GM15510 (cell line): ENCODE data around the gene GNAQ.

Experiments
- POLR2A ChIP-seq: IDR thresholded peaks from 3 replicates; pipeline ENCODE4 v1.6.1; 2011; ENCODE audit warnings: borderline replicate concordance; ENCODE audit not compliant: insufficient read length; ENCODE audit errors: extremely low read depth

GNAQ gene

DNA sequence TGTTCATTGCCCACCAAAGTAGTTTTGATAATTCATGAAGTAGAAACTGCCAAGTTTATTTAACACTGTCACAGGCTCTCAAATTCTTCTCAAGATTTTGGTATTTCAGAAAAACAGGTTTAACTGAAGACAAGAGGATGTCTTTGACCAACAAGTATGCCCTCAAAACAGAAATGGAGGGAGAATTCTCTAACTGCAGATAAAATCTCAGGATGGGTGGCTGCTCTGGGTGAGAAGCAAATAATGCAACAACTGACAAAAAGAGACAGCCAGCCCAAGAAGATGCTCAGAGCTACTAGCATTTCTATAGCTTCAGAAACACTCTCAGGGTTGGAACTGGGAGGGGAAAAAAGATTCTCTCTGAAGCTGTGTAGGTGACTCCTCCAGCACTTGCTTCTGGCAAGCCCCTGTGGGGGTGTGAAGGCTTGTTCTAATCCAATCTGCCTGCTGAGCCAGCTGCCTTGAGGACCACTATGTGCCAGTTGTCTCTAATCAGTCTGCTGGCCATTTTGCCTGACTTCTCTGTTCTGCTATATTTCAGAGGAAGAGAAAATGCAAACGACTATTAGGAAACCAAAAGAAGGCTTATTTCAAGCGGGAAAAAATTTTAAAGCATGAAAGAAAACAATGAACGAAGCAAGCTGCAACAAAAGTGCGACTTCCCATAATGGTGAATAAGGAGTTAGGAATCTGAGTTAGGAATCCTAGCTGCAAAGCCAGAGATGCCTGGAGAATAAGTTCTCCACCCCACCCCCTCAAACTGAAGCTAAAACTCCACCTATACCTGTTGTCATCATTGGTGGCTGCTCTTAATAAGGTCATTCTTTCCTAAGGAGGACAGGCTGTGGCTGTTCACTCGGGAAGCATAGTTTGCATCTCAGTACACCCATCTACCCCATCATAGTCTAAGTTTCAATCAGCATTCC, 147.5 kb downstream of the GNAQ start:
- no peak for TF ChIP-seq POLR2A

DNA sequence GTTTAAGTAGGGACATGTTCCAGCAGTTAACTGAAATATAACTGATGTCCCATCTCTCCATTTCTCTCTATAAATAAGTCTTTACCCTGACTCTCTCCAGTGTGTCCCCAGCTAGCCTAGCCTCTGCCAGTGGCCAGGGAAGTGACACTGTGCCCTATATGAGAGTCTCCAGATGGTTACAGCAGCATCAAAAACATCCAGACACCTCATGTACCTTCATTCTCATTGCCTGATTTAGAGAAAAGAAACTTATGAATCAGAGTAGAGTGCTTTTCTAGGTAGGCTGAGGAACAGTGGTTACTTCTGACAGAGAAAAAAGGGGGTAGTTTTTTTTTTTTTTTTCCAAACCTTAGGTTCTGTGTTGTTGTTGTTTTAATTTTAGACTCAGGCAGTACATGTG, 148.5 kb downstream of the GNAQ start:
- no peak for TF ChIP-seq POLR2A

DNA sequence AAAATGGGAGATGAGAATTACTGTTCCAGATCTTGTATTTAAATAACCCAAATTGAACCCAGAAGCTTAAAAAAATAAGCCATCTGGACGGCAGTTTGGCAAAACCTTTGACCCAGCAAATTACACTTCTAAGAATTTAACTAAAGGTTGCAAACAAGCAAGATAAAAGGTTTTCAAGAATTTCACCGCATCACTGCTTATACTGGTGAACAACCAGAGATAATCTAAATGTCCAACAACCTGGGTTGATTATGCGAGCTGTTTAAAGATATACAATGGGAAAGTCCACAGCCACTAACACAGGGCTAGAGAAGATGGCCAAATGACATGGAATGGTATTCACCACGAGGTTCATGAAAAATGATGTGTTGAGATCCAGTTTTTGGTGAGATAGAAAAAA, 149.3 kb downstream of the GNAQ start:
- TF ChIP-seq POLR2A, result no peak

DNA sequence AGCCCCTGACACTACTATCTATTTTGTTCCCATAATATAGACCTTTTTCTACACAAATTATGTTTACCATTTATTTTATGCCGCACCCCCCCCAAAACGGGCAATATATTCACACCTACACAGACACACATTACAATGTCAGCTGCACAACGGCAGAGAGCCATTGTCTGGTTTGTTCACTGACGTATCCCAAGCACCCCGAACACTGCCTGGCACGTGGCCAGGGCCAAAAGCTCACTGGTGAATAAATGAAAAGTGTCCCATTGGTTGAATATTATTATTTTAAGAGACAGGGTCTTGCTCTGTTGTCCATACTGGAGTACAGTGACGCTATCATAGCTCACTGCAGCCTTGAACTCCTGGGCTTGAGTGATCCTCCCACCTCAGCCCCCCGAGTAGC, 150.5 kb downstream of the GNAQ start:
- no peak for TF ChIP-seq POLR2A

DNA sequence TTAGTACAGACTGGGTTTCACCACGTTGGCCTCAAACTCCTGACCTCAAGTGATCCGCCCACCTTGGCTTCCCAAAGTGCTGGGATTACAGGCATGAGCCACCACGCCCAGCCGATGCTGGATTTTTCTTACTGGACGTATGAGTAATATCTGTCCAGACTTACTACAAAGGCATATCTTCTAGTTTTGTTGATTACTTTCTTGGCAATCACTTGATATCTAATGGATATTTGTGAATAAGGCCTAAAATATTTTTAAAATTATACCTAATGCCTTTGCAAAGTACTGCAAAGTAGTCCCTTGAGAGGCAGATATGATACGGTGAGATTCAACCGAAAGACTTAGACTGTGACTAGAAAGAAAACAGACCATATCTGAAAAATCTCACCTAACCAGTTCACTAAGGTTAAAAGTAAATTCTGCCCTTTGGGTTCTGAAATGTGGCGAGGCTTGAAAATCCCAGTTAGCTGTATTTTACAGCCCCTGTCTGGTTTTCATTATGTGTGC, 152.1 kb downstream of the GNAQ start:
- TF ChIP-seq POLR2A, result no peak

DNA sequence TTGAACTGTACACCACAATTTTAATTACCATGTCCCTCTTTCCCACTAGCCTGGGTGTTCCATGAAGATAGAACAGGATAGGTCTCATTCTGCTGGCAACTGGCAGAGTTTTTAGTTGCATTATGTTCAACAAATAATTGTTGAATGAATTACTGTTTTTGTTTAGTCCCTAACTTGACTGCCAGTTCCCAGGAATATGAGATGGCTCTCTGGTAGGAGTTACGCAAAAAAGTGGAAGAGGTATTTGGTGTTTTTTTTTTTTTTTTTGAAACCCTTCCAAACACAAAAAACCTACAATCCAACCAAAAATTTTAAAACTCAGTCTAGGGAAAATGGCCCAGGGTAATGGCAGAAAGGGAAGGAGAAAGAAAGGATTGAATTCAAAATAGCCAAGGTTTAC, 153.6 kb downstream of the GNAQ start:
- TF ChIP-seq POLR2A, result no peak

DNA sequence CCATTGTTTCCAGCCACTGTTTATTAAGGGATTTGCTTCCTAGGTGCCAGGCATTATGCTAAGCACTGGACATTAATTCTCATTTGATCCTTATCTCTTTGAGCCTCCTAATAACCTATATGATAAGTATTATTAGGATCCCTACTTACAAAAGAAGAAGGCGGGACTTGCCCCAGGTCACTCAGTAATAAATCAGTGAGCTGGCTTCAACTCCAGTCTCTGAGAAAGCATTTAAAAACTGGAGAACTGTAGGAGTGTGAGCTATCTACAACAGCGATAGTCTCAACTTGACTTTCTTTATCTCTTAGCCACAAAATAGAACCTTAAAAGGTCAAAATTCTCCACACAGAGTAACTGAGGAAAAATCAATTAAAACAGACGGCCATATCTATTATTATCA, 155.0 kb downstream of the GNAQ start:
- TF ChIP-seq POLR2A, result no peak

DNA sequence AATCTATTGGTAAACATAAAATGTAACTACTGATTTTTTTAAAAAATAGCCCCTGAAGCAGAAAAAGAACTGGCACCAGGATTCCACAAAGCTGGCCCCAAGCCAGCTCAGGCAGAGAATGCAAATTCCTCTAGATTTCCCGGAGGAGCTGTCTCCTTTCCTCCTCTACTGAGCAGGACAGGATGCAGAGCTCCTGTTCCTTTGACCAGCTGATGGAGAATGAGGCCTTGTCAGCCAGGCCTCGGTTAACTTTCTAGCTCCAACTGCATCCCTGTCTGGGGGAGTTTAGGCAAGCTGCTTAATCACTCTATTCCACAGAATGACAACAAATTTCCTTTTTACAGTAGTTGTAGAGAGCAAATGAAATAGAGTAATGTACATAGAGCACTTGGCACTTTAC, 155.5 kb downstream of the GNAQ start:
- TF ChIP-seq POLR2A, result no peak

DNA sequence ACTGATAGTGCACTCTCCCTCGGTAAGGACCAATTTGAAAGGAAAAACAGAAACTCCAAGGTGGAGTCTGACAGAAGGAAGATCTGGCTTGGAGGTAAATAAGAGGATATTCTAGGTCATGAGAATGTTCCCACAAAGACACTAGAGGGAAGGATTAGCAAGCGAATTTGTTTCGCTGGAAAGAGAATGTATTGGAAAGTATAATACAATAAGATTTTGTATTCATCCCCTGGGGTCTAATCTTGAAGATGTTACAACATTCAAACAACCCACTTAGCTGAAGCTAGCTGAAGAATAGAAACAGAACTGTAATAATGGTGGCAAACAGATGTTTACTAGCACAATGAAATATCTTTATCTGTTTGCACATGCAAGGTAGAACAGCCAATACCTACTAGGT, 158.7 kb downstream of the GNAQ start:
- TF ChIP-seq POLR2A, result no peak

DNA sequence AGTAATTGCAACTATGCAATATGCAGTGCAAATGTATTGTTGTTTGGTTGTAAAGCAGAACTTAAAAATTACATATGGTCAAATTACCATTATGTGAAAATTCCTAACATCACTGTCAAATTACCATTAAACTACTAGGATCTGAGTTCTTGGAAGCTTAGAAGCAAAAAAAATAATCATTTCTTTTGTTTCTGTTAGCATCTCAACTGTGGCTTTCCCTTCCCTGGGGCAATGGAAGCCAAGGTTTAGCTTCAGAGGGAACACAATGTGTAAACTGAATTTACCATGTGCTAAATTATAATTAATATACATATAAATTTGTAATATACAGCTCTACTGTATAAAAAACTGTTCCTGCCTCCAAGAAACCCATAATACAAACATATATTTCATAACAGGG, 159.4 kb downstream of the GNAQ start:
- no peak for TF ChIP-seq POLR2A

DNA sequence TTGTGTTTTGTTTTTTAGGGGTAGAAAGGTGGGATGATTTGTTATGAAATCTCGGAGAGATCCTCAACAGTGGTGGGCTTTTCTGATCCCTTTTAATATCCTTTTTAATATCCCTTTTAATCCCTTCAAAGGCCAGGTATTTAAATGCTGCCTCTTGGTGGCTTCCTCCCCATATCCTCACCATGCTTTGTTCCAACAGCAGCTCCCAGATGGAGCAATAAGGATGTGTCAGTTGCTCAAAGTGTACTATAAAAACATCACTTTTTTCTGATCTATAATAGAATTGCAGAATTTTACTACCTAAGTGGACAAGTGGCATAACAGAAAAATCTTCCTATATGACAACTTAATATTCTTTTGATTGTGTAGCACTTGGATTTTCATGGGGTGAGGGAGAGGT, 160.1 kb downstream of the GNAQ start:
- TF ChIP-seq POLR2A, result no peak

DNA sequence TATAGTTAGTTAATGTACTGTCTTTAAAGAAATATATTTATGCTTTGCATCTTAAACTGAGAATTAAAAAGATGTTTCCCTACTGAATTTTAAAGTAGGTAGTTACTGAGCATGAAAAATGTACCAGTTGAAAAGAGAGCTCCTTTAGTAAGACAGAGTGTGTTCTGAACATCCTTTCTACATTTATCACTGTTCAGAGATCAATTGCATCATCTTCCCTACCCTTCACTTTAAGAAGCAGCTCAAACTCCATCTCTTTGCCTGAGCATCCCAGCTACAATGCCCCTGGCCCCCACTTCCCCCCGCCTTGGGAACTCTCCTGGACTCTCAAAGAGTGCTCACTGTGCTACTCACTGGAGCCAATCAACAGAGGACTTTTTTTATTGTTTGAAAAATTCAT, 164.7 kb downstream of the GNAQ start:
- no peak for TF ChIP-seq POLR2A

DNA sequence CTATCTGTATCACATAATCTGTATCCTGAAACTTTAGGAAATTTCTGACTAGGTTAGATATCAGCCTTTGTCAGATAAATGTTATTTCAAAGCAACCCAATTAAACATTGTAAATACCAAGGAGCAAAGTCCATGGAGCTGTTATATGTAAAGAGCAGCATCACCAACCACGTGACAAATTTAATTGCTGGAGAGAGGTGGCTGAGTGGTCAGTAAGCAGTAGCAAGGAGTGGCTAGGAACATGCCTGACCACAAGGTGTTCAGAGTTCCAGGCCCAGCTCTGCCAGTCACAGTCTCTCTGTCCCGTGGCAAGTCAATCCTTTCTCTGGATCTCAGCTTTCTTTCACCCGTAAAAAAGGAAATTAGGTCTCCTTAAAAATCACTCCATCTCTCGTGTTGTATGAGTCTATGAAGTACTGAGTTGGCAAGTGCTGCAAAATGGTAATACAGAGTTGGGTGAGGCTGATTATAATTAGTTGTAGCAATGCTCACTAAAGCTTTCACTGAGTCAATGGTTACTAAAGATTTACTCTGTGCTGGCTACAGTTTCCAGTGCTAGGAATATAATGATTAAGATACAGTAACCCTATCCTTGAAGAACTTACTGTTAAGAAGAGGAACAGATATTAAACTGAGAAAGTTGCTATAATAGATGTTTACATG, 166.1 kb downstream of the GNAQ start:
- no peak for TF ChIP-seq POLR2A

DNA sequence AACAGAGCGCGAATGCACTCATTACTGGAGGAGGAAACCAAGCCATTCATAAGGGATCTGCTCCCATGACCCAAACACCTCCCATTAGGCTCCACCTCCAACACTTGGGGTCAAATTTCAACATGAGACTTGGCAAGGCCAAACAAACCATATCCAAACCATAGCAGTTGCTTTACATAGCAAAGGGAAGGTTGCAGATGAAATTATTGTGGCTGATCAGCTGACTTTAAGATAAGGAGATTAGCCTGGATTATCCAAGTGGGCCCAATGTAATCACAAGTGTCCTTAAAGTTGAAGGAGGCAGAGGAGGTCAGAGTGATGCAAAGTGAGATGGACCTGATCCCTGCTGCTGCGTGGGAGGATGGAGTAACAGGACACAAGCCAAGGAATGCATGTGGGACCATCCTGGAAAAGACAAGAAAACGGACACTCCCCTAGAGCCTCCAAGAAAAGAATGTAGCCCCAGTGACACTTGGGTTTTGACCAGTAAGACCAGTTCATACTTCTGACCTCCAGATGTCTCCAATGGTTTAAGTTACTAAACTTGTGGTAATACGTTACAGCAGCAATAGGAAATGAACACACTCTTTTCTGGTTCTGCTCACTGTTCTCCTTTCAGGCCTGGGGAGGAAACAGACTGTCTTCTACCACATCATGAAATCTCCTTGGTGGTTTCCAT, 167.3 kb downstream of the GNAQ start:
- TF ChIP-seq POLR2A, result no peak
